DND-41 (cell line): ENCODE results near the gene EHF.

ENCODE experiments used
- EZH2 ChIP-seq: IDR thresholded peaks from 3 replicates; pipeline ENCODE4 v1.6.1; 2012; ENCODE audit warnings: borderline replicate concordance, low read depth, mild to moderate bottlenecking, moderate library complexity, low read length, inconsistent platforms; ENCODE audit not compliant: severe bottlenecking
- TF ChIP-seq, protein P1 (sequence below): IDR thresholded peaks from 2 replicates; pipeline ENCODE4 v1.5.1; 2012; ENCODE audit warnings: borderline replicate concordance, low read length, moderate library complexity, mild to moderate bottlenecking; ENCODE audit not compliant: poor library complexity, severe bottlenecking; ENCODE audit errors: extremely low read depth

DNA sequence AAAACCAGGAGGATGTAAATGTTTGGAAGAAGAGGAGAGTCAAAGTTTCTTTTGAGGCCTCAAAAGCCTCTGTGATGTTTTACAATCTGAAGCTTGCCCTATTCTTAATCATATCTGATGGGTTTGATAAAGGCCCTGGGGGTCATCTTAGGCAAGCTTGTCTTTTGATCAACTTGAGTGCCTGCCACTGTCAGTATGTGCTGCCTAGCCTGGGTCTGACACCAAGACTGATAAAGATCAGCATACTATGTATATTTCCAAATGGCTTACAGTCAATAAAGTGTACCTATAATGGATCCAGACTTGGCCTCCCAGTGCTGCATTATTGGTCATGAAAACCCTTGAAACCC is 12.7 kb downstream of the EHF start:
- TF ChIP-seq, protein P1, sequence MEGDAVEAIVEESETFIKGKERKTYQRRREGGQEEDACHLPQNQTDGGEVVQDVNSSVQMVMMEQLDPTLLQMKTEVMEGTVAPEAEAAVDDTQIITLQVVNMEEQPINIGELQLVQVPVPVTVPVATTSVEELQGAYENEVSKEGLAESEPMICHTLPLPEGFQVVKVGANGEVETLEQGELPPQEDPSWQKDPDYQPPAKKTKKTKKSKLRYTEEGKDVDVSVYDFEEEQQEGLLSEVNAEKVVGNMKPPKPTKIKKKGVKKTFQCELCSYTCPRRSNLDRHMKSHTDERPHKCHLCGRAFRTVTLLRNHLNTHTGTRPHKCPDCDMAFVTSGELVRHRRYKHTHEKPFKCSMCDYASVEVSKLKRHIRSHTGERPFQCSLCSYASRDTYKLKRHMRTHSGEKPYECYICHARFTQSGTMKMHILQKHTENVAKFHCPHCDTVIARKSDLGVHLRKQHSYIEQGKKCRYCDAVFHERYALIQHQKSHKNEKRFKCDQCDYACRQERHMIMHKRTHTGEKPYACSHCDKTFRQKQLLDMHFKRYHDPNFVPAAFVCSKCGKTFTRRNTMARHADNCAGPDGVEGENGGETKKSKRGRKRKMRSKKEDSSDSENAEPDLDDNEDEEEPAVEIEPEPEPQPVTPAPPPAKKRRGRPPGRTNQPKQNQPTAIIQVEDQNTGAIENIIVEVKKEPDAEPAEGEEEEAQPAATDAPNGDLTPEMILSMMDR, result no peak
- TF ChIP-seq EZH2, result no peak
